SH-SY5Y (cell line): ENCODE measurements around the gene IFNAR1.

Source experiments
- GATA2 ChIP-seq: IDR thresholded peaks from 2 replicates; pipeline ENCODE4 v1.6.1; 2011; ENCODE audit warnings: mild to moderate bottlenecking, low read depth, low read length
- GATA3 ChIP-seq: IDR thresholded peaks from 2 replicates; pipeline ENCODE4 v1.6.1; 2011; ENCODE audit warnings: low read depth, mild to moderate bottlenecking, low read length, moderate library complexity

GRCh38 chr21:33390479-33390878 lies 65.7 kb downstream of the IFNAR1 start:
- TF ChIP-seq GATA3 (no peak), GATA2 (no peak)
